GM21360 (cell line): Measurements from ENCODE around the gene SSC4D.
A peak's percentile ranks its signal among the peaks of the same experiment; 100 is the strongest.
"Not testable (repeated sequence)": the region's sequence is repeated elsewhere in the genome, so short reads cannot be mapped to it uniquely, and the experiment has no call there.

ENCODE experiments used
- ATAC-seq: cut with Tn5 transposase; IDR thresholded peaks from one replicate; pipeline ENCODE4 v1.9.1; 2021; ENCODE audit warnings: mild to moderate bottlenecking, moderate library complexity; ENCODE audit not compliant: unreplicated experiment

The SSC4D gene

DNA sequence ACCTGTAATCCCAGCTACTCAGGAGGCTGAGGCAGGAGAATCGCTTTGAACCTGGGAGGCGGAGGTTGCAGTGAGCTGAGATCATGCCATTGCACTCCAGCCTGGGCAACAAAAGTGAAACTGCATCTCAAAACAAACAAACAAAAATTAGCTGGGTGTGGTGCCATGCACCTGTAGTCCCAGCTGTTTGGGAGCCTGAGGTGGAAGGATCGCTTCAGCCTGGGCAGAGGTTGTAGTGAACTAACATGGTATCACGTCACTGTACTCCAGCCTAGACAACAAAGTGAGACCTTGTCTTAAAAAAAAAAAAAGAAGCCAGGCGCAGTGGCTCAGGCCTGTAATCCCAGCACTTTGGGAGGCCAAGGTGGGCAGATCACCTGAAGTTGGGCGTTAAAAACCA is 21.7 kb downstream of the SSC4D start:
- ATAC-seq, result not testable (repeated sequence)

GRCh38 chr7:76386691-76387260 is 22.7 kb downstream of the SSC4D start:
- ATAC-seq, result no peak

DNA sequence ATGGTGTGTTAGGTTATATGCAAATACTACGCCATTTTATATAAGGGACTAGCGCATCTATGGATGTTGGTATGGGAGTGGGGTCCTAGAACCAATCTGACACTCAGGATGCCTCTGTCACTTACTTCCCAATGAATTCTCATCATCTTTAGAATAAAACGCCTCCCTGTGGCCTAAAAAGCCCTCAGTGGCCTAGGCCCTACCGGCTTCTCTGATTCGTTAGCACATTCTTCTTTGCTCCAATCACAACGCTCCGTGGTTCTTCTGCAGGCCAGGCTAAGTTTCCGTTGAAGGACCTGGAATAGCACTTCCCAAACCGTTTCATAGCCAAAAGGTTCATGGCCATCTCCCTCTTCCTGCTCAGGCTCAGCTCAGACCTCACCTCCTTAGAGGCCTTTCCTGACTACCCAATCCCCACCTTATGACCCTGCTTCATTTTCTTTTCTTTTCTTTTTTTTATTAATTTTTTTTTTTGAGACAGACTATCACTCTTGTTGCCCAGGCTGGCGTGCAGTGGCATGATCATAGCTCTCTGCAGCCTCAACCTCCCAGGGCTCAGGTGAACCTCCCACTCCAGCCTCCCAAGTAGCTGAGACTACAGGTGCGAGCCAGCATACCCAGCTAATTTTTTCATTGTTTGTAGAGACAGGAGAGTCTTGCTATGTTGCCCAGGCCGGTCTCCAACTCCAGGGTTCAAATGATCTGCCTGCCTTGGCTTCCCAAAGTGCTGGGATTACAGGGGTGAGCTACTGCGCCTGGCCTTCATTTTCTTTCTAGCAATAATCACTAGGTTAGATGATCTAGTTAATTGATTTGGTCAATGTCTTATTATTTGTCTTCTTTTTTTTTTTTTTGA is 26.2 kb downstream of the SSC4D start:
- ATAC-seq, result no peak

DNA sequence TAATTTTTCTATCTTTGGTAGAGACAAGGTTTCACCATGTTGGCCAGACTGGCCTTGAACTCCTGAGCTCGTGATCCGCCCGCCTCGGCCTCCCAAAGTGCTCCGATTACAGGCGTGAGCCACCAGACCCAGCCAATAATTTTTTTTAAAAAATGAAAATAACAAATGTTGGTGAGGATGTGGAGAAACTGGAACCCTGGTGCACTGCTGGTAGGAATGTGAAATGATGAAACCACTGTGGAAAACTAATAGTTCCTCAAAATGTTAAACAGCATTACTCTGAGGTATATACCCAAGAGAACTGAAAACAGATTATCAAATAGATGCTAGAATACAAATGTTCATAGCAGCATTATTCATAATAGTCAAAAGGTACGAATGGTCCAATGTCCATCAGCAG is 27.7 kb downstream of the SSC4D start:
- no peak for ATAC-seq

GRCh38 chr7:76380623-76380966 is 28.9 kb downstream of the SSC4D start:
- ATAC-seq, result no peak

DNA sequence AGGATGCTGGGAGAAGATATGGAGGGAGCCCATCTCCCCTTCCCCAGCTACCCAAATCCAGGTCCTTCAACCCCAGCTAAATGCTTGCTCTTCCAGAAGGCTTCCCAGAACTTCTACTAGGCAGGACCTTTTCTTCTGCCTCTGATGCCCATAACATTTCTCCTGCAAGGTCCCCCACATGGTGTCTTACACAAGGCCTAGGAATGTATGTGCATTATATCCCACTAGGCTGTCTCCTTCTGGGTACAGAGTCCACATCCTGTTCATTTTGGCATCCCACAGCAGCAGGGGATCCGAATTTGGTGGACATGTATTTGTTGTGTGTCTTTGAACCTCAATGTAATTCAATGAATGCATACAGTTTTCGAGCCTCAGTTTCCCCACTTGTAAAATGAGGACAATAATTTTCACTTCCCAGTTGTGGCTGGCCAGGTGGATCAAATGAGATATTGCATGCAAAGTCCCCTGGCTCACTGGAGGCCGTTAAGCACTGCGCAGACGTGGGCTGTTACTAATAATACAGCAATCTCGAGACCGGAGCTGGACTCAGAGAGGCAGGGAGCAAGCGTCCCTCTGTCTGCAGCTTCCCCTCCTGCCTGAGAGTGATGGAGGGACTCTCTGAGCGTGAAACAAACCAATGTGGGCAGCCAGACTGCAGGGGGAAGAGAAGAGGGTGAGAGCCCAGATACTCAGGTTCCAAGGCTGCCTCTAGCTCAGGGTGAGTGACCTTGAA is 32.1 kb downstream of the SSC4D start:
- no peak for ATAC-seq

DNA sequence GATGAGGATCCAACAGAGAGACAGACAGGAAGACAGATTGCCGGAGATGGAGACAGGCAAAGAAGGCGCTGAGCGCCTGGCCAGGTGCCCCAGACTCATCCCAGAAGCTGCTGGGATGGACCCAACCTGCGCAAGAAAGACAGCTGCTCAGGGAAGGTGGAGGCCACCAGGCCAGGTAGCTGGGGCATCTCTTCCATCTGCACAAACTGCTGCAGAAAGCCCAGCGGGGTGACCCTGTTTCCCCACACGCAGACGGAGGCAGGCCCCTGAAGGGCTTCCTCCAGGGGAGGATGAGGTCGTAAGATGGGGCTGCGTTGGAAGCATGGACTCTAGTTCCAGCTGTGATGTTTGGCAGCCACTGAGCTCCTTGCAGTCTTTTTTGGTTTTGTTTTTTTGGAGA is 34.2 kb downstream of the SSC4D start:
- ATAC-seq, result no peak

- no peak for ATAC-seq
Observed at GRCh38 chr7:76372984-76373833, 36.3 kb downstream of the SSC4D start.

DNA sequence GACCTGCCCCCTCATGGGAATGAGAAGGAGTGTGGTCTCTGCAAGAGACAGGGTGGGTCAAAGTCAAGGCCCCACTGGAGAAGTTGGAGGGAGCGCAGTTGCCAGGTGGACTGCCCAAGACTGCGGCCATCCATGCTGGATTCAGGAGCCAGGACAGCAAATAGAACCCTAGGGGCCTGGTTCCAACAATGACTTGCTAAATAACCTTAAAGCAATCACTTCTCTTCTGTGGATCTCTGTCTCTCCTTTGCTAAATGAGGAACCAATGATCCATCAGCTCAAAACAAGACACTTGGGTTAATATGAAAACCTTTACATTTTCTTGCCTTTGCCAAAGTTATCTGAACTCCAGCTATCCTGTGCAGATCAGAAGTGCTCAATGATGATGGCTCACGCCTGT is 38.1 kb downstream of the SSC4D start:
- ATAC-seq, result no peak

DNA sequence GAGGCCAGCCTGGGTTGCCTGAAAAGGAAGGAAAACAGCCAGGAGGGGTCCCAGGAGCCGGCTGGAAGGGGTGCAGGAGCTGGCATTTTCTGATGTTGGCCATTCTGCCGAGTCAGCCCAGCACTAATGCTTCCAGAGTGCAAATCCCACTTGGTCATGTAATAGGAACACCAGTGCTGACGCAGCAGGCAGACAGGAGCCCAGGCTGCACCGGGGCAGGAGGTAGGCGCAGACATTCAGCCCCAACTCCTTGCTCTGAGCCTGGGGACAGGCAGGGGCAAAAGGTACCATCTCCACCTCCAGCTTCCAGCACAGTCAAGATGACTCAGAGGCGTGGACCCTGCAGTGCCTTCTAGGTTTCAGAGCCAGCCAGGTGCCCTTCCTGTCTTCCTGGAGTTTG is 40.5 kb downstream of the SSC4D start:
- no peak for ATAC-seq

DNA sequence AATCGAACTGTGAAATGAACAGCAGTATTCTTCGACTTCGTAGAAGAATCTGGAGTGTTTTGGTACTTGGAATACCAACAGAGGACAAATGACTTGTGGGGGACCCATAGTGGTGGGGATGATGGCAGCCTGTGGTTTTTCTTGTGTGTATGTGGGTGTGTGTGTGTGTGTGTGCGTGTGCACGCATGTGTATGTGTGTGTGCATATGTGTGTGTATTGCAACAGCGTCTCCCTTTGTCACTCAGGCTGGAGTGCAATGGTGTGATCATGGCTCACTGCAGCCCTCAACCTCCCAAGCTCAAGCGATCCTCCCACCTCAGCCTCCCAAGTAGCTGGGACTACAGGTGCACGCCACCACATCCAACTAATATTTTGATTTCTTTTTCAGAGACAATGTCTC is 41.3 kb downstream of the SSC4D start:
- ATAC-seq, result no peak

DNA sequence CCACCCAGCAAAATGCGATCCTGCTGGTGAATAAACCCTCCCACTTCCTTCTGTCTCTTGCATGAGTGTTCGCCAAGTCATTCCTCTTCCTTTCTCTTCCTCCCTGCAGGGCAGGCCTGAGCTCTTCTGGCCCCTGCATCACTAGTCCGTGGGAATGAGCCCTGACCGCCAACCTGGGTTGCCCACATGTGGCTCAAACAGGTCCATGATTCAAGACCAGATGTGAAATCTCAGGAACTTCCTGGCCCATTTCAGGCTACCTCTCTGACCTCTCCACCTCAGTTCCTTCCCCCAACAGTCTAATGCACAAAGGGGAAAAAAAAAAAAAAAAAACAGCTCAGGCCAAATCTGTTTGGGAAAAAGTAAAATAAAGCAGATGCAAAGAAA is 45.3 kb downstream of the SSC4D start:
- ATAC-seq, result no peak

GRCh38 chr7:76363754-76364153 is 45.7 kb downstream of the SSC4D start:
- ATAC-seq, result not testable (repeated sequence)

DNA sequence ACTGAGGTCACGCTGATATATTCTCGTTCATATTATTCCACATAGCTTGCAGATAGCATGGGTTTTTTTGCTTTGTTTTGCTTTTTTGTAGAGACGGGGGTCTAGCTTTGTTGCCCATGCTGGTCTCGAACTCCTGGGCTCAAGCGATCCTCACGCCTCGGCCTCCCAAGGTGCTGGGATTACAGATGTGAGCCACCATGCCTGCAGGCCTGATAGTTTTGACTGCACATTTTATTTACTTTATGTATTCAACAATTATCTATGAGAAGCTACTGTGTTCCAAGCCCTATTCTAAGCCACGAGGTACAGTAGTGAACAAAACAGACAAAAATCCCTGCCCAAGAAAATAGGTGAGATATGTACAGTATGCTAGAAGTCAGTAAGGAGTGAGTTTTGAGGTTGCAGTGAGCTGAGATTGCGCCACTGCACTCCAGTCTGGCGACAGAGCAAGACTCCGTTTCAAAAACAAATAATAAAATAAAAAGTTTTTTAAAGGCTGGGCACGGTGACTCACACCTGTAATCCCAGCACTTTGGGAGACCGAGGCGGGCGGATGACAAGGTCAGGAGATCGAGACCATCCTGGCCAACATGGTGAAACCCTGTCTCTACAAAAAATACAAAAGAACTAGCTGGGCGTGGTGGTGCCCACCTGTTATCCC is 49.4 kb downstream of the SSC4D start:
- no peak for ATAC-seq

- ATAC-seq, result peak; percentile 87
Observed at GRCh38 chr7:76359111-76359977, 50.2 kb downstream of the SSC4D start.

DNA sequence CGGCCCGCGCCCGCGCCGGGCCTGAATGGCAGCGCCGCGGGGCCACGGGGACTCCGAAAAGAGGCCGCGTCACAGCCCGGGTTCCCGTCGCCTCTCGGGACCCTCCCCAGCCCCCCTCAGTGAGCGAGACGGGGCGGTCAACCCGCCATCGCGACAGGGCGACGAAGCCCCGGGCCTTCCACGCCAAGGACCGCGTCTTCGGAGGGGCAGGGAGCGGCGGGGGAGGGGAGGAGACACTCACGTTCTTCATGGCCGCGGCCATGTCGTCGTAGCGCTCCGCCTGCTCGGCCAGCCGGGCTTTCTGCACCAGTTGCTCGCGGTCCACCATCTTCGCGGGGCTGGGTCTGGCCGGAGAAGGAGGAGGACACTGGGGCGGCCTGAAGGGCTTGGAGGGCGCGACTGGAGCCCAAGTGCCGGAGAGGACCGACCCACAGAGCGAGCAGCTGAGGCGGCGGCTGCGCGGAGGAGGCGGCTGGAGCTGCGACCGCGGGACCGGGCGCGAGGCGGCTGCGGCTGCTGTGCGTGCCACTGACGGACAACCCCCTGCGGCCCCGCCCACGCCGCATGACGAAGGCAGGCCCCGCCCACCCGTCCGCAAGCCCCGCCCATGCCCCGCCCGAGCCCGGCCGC is 50.9 kb downstream of the SSC4D start, which contains the start of gene YWHAG:
Gene YWHAG (minus strand): TSS at position 511 of the 630 bp plus-strand sequence. CDS start 183 bp downstream, at position 328.
- peak; percentile 52 for ATAC-seq

GRCh38 chr7:76358011-76358480 is 51.5 kb downstream of the SSC4D start:
- ATAC-seq, result peak; percentile 23

DNA sequence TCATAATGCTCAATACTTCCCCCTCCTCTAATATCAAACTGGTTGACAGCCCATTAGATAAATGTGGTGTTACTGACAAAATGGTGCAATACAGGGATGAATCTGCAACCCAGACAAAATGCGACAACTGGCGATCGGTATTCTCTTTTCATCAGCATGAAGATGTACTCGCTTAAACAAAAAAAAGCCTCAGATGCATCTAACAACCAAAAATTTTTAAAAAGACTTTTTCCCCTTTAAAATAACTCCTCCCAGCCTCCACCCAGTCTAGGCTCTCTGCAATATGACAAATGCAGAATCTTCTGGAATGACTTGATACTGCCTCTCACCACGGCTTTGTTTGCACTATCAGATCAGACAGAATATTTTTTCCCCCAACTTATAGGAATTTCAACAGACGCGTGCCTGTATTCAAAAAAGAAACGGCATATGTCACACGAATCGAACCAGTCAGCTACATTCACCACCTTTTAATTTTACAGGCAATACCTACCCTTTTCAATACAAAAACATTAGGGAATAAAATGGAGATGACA is 52.0 kb downstream of the SSC4D start:
- no peak for ATAC-seq

GRCh38 chr7:76356823-76357222 is 52.7 kb downstream of the SSC4D start:
- ATAC-seq, result no peak
